ACHN (cell line): ENCODE results near the gene HLX.

Experiments
- DNase-seq: peaks from one replicate; pipeline ENCODE4 v3.0.0-alpha.2; 2015
- in situ Hi-C: cut with HindIII; loops from 2 replicates; pipeline ENCODE4 v1.10.0; 2017; ENCODE audit warnings: low sequenced_read_pairs, low pct_ligation_motif_present, low pct_unique_long_range_greater_than_20kb

HLX gene

GRCh38 chr1:220917535-220918209 is 38.4 kb downstream of the HLX start:
- DNase-seq: no peak
- in situ Hi-C loops: no loop called here

- in situ Hi-C loops: no loop called here
- DNase-seq: no peak
Measured at GRCh38 chr1:220918285-220918951, 39.2 kb downstream of the HLX start.

DNA sequence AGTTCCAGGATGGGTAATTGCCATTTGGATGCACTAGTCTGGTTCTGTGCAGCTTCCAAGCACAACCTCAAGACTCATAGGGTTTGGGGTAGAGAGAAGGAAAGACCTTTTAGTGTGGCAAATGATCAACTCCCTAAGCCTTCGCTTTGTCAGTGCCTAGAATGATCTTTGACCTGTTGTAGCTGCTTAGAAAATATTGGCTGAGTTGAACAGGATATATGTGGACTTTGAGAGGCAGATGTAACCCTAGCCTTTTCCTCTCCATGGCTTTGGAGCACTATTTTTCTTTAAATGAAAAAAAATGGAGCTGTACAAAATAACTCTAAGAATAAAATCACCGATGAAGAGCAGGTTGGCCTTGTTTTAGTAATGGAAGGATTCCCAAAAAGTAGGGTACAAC is 41.7 kb downstream of the HLX start:
- in situ Hi-C loops: no loop called here
- no peak for DNase-seq

- DNase-seq: no peak
- in situ Hi-C loops: no loop called here
Measured at GRCh38 chr1:220921498-220921897, 42.3 kb downstream of the HLX start.

- in situ Hi-C loops: no loop called here
- no peak for DNase-seq
Measured at GRCh38 chr1:220921971-220922635, 42.9 kb downstream of the HLX start.

GRCh38 chr1:220922951-220923350 is 43.7 kb downstream of the HLX start:
- in situ Hi-C loops: no loop called here
- DNase-seq: no peak

GRCh38 chr1:220924331-220924970 is 45.2 kb downstream of the HLX start:
- in situ Hi-C loops: no loop called here
- no peak for DNase-seq

DNA sequence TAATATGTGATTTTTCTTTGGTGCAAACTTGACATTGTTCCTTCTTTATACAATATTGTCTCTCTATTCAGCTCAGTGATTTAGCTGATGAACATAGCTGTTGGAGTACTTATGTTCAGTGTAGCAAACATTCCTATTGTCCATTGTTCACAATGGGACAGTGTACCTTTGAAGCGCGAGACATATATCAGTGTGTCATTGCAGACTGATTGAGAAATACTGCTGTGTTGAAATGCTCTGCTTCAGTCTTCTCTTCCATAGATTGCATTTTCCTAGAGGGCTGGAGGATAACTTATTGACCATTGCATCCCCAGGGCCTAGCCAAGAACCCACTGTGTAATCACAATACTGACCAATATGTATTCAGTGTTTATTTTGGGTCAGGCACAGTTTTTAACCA is 46.5 kb downstream of the HLX start:
- in situ Hi-C loops: no loop called here
- DNase-seq: no peak

GRCh38 chr1:220926146-220926545 is 46.9 kb downstream of the HLX start:
- in situ Hi-C loops: no loop called here
- DNase-seq: no peak

- no peak for DNase-seq
- in situ Hi-C loops: no loop called here
Measured at GRCh38 chr1:220927442-220927841, 48.2 kb downstream of the HLX start.

DNA sequence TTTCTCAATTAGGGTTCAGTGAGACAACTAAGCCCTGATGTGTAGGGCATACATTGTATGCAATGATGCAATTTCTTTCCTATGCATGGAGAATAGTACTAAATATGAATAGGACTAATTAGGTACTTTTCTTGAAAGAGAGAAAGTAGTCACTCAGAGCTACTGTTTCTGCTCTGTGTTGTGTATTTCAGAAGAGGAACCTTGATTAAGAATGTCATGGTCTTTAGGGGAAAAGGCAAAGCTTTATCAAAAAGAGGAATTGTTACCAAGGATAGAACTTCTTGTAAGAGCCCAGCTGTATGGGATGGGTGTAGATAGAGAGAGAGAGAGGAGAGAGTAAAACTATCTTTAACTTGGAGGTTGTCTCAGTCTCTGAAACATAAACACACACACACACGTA is 49.1 kb downstream of the HLX start:
- in situ Hi-C loops: no loop called here

GRCh38 chr1:220928725-220929300 is 49.6 kb downstream of the HLX start:
- DNase-seq: no peak
- in situ Hi-C loops: no loop called here

More for the DNA sequence above, 49.1 kb downstream of the HLX start:
- DNase-seq: no peak

- DNase-seq: no peak
- in situ Hi-C loops: no loop called here
Measured at GRCh38 chr1:220929304-220929703, 50.1 kb downstream of the HLX start.
